H1 (cell line): Measurements from ENCODE around the gene BCL2. TPM values are rescaled to one million over a fixed set of nuclear protein-coding genes. Genes with fewer than 3 reads are reported as not detected.

ENCODE experiments used
- ATF2 ChIP-seq: IDR thresholded peaks from 2 replicates; pipeline ENCODE4 v1.6.1; 2012; ENCODE audit warnings: low read length, inconsistent platforms
- BACH1 ChIP-seq: IDR thresholded peaks from 2 replicates; pipeline ENCODE4 v1.6.1; 2012; ENCODE audit warnings: low read length, improper control_type of control experiment
- BRCA1 ChIP-seq: IDR thresholded peaks from 2 replicates; pipeline ENCODE4 v1.6.1; 2012; ENCODE audit warnings: low read depth, low read length, improper control_type of control experiment
- SRF ChIP-seq: IDR thresholded peaks from 2 replicates; pipeline ENCODE4 v1.6.1; 2011; ENCODE audit warnings: mild to moderate bottlenecking, low read depth, low read length, moderate library complexity
- polyA plus RNA-seq, 7 experiments: library from polyadenylated mRNA; depleted of rRNA in 3 of 7; stranded (reverse) in 5 of 7; unstranded in 2 of 7; fragments of >200 nt in 5 of 7; fragments of 200-250 nt in 2 of 7; gene quantifications; 1 replicate in 5 of 7; 2 replicates in 1 of 7; 4 replicates in 1 of 7; pipeline versions ENCODE4 v1.2.1 to v1.2.3, GENCODE V29; 2011 to 2013; ENCODE audit warnings: missing spikeins in 2 of 7, mixed read lengths in 2 of 7
- total RNA-seq: library from RNA; stranded (reverse); fragmentation: NEBNext Ultra II Directional; extraction: Animal tissue kit (Norgen Biotek cat#: 25700); gene quantifications from 2 replicates; pipeline ENCODE4 v1.2.1, GENCODE V29; 2021
- TF ChIP-seq, protein P1 (sequence below): fragments of 300-600 bp; sonication (generic); IDR thresholded peaks from 2 replicates; pipeline ENCODE4 v1.7.1; 2012; ENCODE audit warnings: low read length, moderate library complexity, mild to moderate bottlenecking, inconsistent platforms; ENCODE audit not compliant: insufficient replicate concordance

The BCL2 gene
- total and polyA plus RNA-seq, 2 of the 8 experiments (the other 6 are each of a cell fraction or from before 2014, with no cell fraction given) = 0.59 to 4.5 TPM

GRCh38 chr18:63233334-63233733 is 86.2 kb downstream of the BCL2 start (continued):
- no peak for TF ChIP-seq ATF2
- no peak for TF ChIP-seq BACH1
- no peak for TF ChIP-seq BRCA1
- TF ChIP-seq, protein P1, sequence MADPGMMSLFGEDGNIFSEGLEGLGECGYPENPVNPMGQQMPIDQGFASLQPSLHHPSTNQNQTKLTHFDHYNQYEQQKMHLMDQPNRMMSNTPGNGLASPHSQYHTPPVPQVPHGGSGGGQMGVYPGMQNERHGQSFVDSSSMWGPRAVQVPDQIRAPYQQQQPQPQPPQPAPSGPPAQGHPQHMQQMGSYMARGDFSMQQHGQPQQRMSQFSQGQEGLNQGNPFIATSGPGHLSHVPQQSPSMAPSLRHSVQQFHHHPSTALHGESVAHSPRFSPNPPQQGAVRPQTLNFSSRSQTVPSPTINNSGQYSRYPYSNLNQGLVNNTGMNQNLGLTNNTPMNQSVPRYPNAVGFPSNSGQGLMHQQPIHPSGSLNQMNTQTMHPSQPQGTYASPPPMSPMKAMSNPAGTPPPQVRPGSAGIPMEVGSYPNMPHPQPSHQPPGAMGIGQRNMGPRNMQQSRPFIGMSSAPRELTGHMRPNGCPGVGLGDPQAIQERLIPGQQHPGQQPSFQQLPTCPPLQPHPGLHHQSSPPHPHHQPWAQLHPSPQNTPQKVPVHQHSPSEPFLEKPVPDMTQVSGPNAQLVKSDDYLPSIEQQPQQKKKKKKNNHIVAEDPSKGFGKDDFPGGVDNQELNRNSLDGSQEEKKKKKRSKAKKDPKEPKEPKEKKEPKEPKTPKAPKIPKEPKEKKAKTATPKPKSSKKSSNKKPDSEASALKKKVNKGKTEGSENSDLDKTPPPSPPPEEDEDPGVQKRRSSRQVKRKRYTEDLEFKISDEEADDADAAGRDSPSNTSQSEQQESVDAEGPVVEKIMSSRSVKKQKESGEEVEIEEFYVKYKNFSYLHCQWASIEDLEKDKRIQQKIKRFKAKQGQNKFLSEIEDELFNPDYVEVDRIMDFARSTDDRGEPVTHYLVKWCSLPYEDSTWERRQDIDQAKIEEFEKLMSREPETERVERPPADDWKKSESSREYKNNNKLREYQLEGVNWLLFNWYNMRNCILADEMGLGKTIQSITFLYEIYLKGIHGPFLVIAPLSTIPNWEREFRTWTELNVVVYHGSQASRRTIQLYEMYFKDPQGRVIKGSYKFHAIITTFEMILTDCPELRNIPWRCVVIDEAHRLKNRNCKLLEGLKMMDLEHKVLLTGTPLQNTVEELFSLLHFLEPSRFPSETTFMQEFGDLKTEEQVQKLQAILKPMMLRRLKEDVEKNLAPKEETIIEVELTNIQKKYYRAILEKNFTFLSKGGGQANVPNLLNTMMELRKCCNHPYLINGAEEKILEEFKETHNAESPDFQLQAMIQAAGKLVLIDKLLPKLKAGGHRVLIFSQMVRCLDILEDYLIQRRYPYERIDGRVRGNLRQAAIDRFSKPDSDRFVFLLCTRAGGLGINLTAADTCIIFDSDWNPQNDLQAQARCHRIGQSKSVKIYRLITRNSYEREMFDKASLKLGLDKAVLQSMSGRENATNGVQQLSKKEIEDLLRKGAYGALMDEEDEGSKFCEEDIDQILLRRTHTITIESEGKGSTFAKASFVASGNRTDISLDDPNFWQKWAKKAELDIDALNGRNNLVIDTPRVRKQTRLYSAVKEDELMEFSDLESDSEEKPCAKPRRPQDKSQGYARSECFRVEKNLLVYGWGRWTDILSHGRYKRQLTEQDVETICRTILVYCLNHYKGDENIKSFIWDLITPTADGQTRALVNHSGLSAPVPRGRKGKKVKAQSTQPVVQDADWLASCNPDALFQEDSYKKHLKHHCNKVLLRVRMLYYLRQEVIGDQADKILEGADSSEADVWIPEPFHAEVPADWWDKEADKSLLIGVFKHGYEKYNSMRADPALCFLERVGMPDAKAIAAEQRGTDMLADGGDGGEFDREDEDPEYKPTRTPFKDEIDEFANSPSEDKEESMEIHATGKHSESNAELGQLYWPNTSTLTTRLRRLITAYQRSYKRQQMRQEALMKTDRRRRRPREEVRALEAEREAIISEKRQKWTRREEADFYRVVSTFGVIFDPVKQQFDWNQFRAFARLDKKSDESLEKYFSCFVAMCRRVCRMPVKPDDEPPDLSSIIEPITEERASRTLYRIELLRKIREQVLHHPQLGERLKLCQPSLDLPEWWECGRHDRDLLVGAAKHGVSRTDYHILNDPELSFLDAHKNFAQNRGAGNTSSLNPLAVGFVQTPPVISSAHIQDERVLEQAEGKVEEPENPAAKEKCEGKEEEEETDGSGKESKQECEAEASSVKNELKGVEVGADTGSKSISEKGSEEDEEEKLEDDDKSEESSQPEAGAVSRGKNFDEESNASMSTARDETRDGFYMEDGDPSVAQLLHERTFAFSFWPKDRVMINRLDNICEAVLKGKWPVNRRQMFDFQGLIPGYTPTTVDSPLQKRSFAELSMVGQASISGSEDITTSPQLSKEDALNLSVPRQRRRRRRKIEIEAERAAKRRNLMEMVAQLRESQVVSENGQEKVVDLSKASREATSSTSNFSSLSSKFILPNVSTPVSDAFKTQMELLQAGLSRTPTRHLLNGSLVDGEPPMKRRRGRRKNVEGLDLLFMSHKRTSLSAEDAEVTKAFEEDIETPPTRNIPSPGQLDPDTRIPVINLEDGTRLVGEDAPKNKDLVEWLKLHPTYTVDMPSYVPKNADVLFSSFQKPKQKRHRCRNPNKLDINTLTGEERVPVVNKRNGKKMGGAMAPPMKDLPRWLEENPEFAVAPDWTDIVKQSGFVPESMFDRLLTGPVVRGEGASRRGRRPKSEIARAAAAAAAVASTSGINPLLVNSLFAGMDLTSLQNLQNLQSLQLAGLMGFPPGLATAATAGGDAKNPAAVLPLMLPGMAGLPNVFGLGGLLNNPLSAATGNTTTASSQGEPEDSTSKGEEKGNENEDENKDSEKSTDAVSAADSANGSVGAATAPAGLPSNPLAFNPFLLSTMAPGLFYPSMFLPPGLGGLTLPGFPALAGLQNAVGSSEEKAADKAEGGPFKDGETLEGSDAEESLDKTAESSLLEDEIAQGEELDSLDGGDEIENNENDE = no peak
- no peak for TF ChIP-seq SRF
